GM12875 (cell line): ENCODE data around the gene PTCH1.
A peak's percentile ranks its signal among the peaks of the same experiment; 100 is the strongest.

Experiments
- H3K4me3 ChIP-seq: one replicate; pipeline ENCODE4 v1.5.1; 2011; ENCODE audit warnings: low read depth, low read length, control low read depth
- CTCF ChIP-seq: IDR thresholded peaks from 2 replicates; pipeline ENCODE4 v1.5.1; 2011; ENCODE audit warnings: low read depth, mild to moderate bottlenecking, control low read depth, inconsistent platforms, low read length, moderate library complexity, borderline replicate concordance; ENCODE audit not compliant: insufficient read depth

PTCH1 gene

GRCh38 chr9:95504053-95504963 lies 12.5 kb downstream of the PTCH1 start:
- peak overlapping the region; percentile 12 for H3K4me3 ChIP-seq
- TF ChIP-seq CTCF, result no peak

- TF ChIP-seq CTCF, result no peak
- H3K4me3 ChIP-seq, result no peak overlapping the region
These were observed 13.4 kb downstream of the PTCH1 start for GRCh38 chr9:95503369-95503768.

- TF ChIP-seq CTCF, result no peak
- H3K4me3 ChIP-seq, result no peak overlapping the region
These were observed 14.5 kb downstream of the PTCH1 start for GRCh38 chr9:95502248-95502647.

GRCh38 chr9:95499847-95500246 lies 16.9 kb downstream of the PTCH1 start:
- TF ChIP-seq CTCF, result no peak
- H3K4me3 ChIP-seq, result no peak overlapping the region

GRCh38 chr9:95499046-95499676 lies 17.6 kb downstream of the PTCH1 start:
- no peak overlapping the region for H3K4me3 ChIP-seq
- TF ChIP-seq CTCF, result no peak

- H3K4me3 ChIP-seq, result no peak overlapping the region
These were observed 18.1 kb downstream of the PTCH1 start for GRCh38 chr9:95498641-95499040.

More at GRCh38 chr9:95498641-95499040, 18.1 kb downstream of the PTCH1 start:
- TF ChIP-seq CTCF, result no peak
